NT2/D1 (cell line): ENCODE measurements around the gene ALX1.

Experiments
- DNase-seq: peaks from one replicate; pipeline ENCODE4 v3.0.0-alpha.2; 2011; ENCODE audit warnings: low read depth, low spot score
- H3K27me3 ChIP-seq: 2 replicates; pipeline ENCODE4 v1.6.0; 2011; ENCODE audit warnings: mild to moderate bottlenecking; ENCODE audit not compliant: insufficient read length, insufficient read depth
- H3K36me3 ChIP-seq: 2 replicates; pipeline ENCODE4 v1.6.1; 2011; ENCODE audit warnings: mild to moderate bottlenecking, low read length, mixed read lengths; ENCODE audit not compliant: insufficient read depth, insufficient read length
- H3K4me1 ChIP-seq: 2 replicates; pipeline ENCODE4 v1.5.1; 2011; ENCODE audit not compliant: insufficient read depth, insufficient read length
- H3K4me3 ChIP-seq: 2 replicates; pipeline ENCODE4 v1.5.1; 2011; ENCODE audit warnings: low read depth; ENCODE audit not compliant: insufficient read length
- H3K9ac ChIP-seq: 2 replicates; pipeline ENCODE4 v1.6.0; 2011; ENCODE audit warnings: low read depth; ENCODE audit not compliant: insufficient read length
- H3K9me3 ChIP-seq: 2 replicates; pipeline ENCODE4 v1.5.1; 2011; ENCODE audit warnings: mild to moderate bottlenecking, low read length; ENCODE audit not compliant: insufficient read depth
- SUZ12 ChIP-seq: IDR thresholded peaks from 2 replicates; pipeline ENCODE4 v1.6.1; 2011; ENCODE audit not compliant: insufficient read length, insufficient read depth; ENCODE audit errors: extremely low read depth
- YY1 ChIP-seq: IDR thresholded peaks from 2 replicates; pipeline ENCODE4 v1.6.1; 2011; ENCODE audit not compliant: insufficient read length, insufficient read depth
- ZNF274 ChIP-seq: IDR thresholded peaks from 2 replicates; pipeline ENCODE4 v1.6.1; 2011; ENCODE audit warnings: mild to moderate bottlenecking, low read depth, low read length

Gene ALX1

GRCh38 chr12:85279449-85280164 is 413 bp upstream of the ALX1 start:
- H3K36me3 ChIP-seq = no peaks in the 10 kb centered on the region
- TF ChIP-seq ZNF274 = no peak
- TF ChIP-seq SUZ12 = no peak
- no peak for TF ChIP-seq YY1
- H3K27me3 ChIP-seq = peaks cover 19% of the 10 kb centered on the region
- peak; percentile 22 for DNase-seq
- H3K4me3 ChIP-seq = peak overlapping the region; percentile 80
- no peaks in the 10 kb centered on the region for H3K9me3 ChIP-seq
- H3K4me1 ChIP-seq = no peaks in the 10 kb centered on the region
- H3K9ac ChIP-seq = peak overlapping the region; percentile 83

GRCh38 chr12:85280984-85281630 is 1.1 kb downstream of the ALX1 start:
- Histone ChIP-seq H3K9ac (peak overlapping the region; percentile 83), H3K4me3 (peak overlapping the region; percentile 80), H3K27me3 (peaks cover 19% of the 10 kb centered on the region), H3K36me3 (no peaks in the 10 kb centered on the region), H3K9me3 (no peaks in the 10 kb centered on the region), H3K4me1 (no peaks in the 10 kb centered on the region)
- no peak for DNase-seq
- TF ChIP-seq SUZ12 (no peak), YY1 (no peak)

DNA sequence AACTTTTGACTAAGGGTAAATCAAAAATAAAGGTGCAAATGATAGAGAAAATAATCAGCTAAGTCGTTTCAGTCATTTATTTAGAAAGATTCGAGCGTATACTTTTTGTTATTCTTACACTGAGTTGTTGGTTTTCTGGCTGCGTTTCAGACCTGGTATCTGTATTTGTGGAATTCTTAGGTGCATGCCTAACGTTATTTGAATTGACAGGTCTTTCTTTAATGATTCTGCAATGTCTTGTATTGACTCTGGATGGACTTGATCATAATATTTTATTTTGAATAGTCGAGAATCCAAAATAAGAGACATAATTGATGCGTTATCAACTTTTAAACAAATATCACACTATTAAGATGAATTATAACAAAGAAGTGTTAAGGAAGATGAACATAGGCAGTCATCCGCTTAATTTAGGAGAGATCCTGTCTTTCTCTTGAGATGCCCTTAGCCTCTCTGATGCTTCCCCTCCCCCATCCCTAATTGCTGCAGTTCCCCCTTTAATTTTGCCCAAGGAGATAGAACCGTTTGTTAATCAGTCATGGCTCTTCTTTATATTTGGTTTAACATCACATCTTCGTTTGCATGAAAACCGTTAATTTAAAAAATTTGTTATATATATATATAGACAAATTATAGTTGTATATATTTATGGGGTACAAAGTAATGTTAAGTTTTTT is 1.8 kb downstream of the ALX1 start:
- peak overlapping the region; percentile 80 for H3K4me3 ChIP-seq
- H3K9me3 ChIP-seq = no peaks in the 10 kb centered on the region
- peaks cover 16% of the 10 kb centered on the region for H3K27me3 ChIP-seq
- no peaks in the 10 kb centered on the region for H3K4me1 ChIP-seq
- H3K36me3 ChIP-seq = no peaks in the 10 kb centered on the region
- no peak for TF ChIP-seq YY1
- TF ChIP-seq SUZ12 = no peak
- TF ChIP-seq ZNF274 = no peak
- peak overlapping the region; percentile 83 for H3K9ac ChIP-seq
- DNase-seq = no peak

- no peak for DNase-seq
- Histone ChIP-seq H3K9me3 (no peaks in the 10 kb centered on the region), H3K27me3 (peaks cover 4% of the 10 kb centered on the region), H3K36me3 (no peaks in the 10 kb centered on the region), H3K4me3 (no peak overlapping the region), H3K4me1 (no peaks in the 10 kb centered on the region), H3K9ac (no peak overlapping the region)
- TF ChIP-seq YY1 (no peak), SUZ12 (no peak), ZNF274 (no peak)
Measured at GRCh38 chr12:85283560-85283959, 3.5 kb downstream of the ALX1 start.

- H3K4me3 ChIP-seq = no peak overlapping the region
- TF ChIP-seq ZNF274 (no peak), YY1 (no peak)
- H3K27me3 ChIP-seq = no peaks in the 10 kb centered on the region
- H3K9ac ChIP-seq = no peak overlapping the region
- no peaks in the 10 kb centered on the region for H3K9me3 ChIP-seq
- DNase-seq = no peak
- H3K36me3 ChIP-seq = no peaks in the 10 kb centered on the region
- no peaks in the 10 kb centered on the region for H3K4me1 ChIP-seq
Measured at GRCh38 chr12:85296362-85296761, 16.3 kb downstream of the ALX1 start.

DNA sequence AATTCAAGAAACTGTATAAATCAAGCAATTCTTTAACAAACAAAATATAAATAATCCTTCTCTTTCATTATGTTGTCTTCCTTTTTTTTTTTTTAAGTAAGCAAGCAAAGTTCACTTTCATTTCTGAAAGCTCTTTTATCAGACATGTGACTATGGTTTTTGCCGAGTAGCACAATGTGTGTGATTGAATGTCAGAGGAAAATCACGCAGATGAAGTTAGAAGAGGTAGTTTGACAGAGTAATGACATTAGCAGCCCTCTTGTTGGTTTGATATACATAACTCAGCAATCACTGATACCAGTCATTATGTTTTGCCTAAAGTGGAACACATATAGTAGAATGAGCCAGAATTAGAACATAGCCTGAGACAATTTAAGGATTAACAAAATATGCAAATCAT is 19.0 kb downstream of the ALX1 start:
- TF ChIP-seq YY1 (no peak), ZNF274 (no peak), SUZ12 (no peak)
- Histone ChIP-seq H3K9ac (no peak overlapping the region), H3K4me3 (no peak overlapping the region), H3K9me3 (no peaks in the 10 kb centered on the region), H3K27me3 (no peaks in the 10 kb centered on the region), H3K4me1 (no peaks in the 10 kb centered on the region), H3K36me3 (no peaks in the 10 kb centered on the region)
- DNase-seq = no peak

DNA sequence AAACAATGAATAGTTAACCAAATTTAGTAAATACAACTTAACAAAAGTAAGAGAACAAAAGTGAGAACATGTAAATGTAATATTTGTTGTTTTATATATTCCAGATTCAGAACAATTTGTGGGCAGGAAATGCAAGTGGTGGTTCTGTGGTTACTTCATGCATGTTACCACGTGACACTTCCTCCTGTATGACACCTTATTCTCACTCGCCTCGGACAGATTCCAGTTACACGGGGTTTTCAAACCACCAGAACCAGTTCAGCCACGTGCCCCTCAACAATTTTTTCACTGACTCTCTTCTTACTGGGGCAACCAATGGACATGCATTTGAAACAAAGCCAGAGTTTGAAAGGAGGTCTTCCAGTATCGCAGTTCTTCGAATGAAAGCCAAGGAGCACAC is 21.0 kb downstream of the ALX1 start:
- H3K9me3 ChIP-seq = no peaks in the 10 kb centered on the region
- no peak overlapping the region for H3K9ac ChIP-seq
- H3K4me3 ChIP-seq = no peak overlapping the region
- H3K4me1 ChIP-seq = no peaks in the 10 kb centered on the region
- no peak for TF ChIP-seq ZNF274
- no peak for TF ChIP-seq SUZ12
- TF ChIP-seq YY1 = no peak
- no peaks in the 10 kb centered on the region for H3K36me3 ChIP-seq
- no peak for DNase-seq
- no peaks in the 10 kb centered on the region for H3K27me3 ChIP-seq
